Mucosa of stomach (tissue), 1 donor: Measurements from ENCODE around the gene ALKBH4.
"Not testable (repeated sequence)": the region's sequence is repeated elsewhere in the genome, so short reads cannot be mapped to it uniquely, and the experiment has no call there.

Experiments
- H3K27me3 ChIP-seq: one replicate; pipeline ENCODE4 v1.7.0; 2013; ENCODE audit warnings: mild to moderate bottlenecking, low read length; ENCODE audit not compliant: control insufficient read depth, insufficient read depth
- H3K36me3 ChIP-seq: one replicate; pipeline ENCODE4 v1.7.0; 2013; ENCODE audit warnings: low read length; ENCODE audit not compliant: control insufficient read depth, insufficient read depth
- H3K4me1 ChIP-seq: one replicate; pipeline ENCODE4 v1.7.0; 2013; ENCODE audit warnings: mild to moderate bottlenecking, low read length; ENCODE audit not compliant: control insufficient read depth, insufficient read depth
- H3K4me3 ChIP-seq: one replicate; pipeline ENCODE4 v1.7.0; 2013; ENCODE audit warnings: low read length
- H3K9ac ChIP-seq: one replicate; pipeline ENCODE4 v1.7.0; 2013; ENCODE audit warnings: mild to moderate bottlenecking, low read length, moderate library complexity
- H3K9me3 ChIP-seq: one replicate; pipeline ENCODE4 v1.7.0; 2013; ENCODE audit warnings: mild to moderate bottlenecking, low read length, moderate library complexity; ENCODE audit not compliant: control insufficient read depth
- donor health status: Pancreatic carcinoma.

Gene ALKBH4

DNA sequence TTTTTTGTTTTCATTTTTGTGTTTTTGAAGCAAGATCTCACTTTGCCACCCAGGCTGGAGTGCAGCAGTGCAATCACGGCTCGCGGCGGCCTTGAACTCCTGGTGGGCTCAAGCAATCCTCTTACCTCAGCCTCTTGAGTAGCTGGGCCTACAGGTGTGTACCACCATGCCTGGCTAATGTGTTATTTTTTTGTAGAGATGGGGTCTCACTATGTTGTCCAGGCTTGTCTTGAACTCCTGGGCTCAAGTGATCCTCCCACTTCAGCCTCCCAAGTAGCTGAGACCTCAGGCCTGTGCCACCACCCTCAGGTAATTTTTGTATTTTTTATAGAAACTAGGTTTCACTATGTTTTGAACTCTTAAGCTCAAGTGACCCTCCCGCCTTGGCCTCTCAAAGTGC lies 53.7 kb downstream of the ALKBH4 start:
- Histone ChIP-seq H3K4me3 (no peak overlapping the region), H3K27me3 (no peaks in the 10 kb centered on the region), H3K9me3 (no peaks in the 10 kb centered on the region), H3K4me1 (no peaks in the 10 kb centered on the region), H3K36me3 (peaks cover 7% of the 10 kb centered on the region), H3K9ac (no peak overlapping the region)

DNA sequence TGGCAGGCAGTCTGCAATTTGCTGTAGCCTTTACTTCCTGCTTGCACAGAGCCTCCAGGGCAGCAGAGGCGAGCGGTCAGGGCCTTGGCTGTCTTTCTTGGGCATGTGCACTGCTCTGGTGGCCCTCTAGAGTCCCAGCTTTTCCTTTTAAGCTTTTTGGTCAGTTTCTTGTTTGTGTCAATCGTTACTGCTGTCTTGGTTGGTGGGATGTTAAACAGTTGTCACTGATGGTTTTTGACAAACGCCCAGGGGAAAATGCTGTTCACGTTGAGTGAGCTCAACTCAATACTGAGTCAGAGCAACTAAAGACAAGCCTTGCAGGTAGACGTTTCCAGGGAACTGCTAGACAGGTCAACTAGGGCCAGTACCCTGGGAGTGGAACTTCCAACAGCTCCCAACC lies 54.5 kb downstream of the ALKBH4 start:
- no peak overlapping the region for H3K4me3 ChIP-seq
- H3K4me1 ChIP-seq = no peaks in the 10 kb centered on the region
- peaks cover 7% of the 10 kb centered on the region for H3K36me3 ChIP-seq
- no peaks in the 10 kb centered on the region for H3K27me3 ChIP-seq
- H3K9ac ChIP-seq = no peak overlapping the region
- no peaks in the 10 kb centered on the region for H3K9me3 ChIP-seq

DNA sequence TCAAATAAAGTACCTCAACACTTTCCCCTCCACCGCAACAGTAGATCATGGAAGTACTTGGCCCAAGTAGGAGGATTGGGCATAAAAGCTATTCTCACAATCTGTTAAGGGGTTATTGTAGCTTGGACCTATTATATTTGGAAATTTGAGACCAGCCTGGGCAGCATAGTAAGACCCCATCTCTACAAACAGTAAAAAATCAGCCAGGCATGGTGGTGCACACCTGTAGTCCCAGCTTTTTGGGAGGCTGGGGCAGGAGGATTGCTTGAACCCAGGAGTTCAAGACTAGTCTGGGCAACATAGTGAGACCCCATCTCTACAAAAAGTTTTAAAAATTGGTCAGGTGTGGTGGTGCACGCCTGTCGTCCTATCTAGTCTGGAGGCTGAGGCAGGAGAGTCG lies 55.3 kb downstream of the ALKBH4 start:
- no peaks in the 10 kb centered on the region for H3K9me3 ChIP-seq

DNA sequence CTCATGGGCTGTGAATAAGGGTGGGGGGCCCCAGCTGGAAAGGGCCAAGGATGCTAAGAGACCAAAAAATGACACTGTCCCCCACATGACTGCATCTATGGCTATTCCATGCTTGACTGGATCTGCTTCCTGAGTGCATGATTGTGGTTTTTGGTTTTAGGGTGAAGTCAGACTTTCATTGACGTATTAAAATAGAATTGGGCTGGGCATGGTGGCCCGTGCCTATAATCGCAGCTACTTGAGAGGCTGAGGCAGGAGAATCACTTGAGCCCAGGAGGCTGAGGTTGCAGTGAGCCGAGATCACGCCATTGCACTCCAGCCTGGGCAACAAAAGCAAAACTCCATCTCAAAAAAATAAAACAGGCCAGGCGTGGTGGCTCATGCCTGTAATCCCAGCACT lies 56.1 kb downstream of the ALKBH4 start:
- H3K4me1 ChIP-seq, H3K9me3 ChIP-seq, H3K27me3 ChIP-seq, H3K9ac ChIP-seq, H3K4me3 ChIP-seq, H3K36me3 ChIP-seq: not testable (repeated sequence)

More for the DNA sequence above, 55.3 kb downstream of the ALKBH4 start:
- Histone ChIP-seq H3K4me1 (no peaks in the 10 kb centered on the region), H3K27me3 (no peaks in the 10 kb centered on the region), H3K4me3 (no peak overlapping the region), H3K36me3 (peaks cover 7% of the 10 kb centered on the region), H3K9ac (no peak overlapping the region)

DNA sequence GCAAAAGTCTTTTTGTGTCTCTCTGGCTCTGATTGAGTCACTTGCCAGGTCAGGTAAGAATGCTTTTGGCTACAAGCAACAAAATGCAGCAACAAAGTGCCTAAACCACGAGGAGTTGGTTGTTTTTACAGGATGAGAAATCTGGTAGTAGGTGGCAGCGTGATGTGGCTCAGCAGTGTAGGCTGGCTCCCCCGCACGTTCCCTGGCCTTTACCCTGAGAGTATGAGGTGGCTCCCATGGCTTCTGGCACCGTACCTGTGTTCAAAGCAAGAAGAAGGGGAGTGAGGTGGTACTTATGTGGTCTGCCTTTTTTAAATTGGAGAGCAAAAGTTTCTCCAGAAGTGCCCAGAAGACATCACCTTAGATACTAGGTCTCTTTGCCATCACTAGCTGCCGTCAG lies 56.8 kb downstream of the ALKBH4 start:
- H3K9me3 ChIP-seq = no peaks in the 10 kb centered on the region
- H3K9ac ChIP-seq = no peak overlapping the region
- no peak overlapping the region for H3K4me3 ChIP-seq
- peaks cover 7% of the 10 kb centered on the region for H3K36me3 ChIP-seq
- no peaks in the 10 kb centered on the region for H3K4me1 ChIP-seq
- no peaks in the 10 kb centered on the region for H3K27me3 ChIP-seq
